HepG2 (cell line): ENCODE results near the gene FRMD4A. TPM values are rescaled to one million over a fixed set of nuclear protein-coding genes. Genes with fewer than 3 reads are reported as not detected.

Source experiments
- ATAC-seq: fragments of 200-7000 bp; cut with Tn5 transposase; 3 replicates; pipeline ENCODE4 v1.9.1; 2020; ENCODE audit warnings: mild to moderate bottlenecking, moderate library complexity
- BruUV-seq: library from RNA; stranded (reverse); fragments of 400-500 nt; replicated peaks from 2 replicates; lab custom pipeline; 2021; lab: Mats Ljungman, UMichigan
- CTCF ChIA-PET: fragments of 300-600 bp; formaldehyde crosslinking; extraction: SDS; loops from one replicate; lab custom pipeline; 2021; ENCODE audit warnings: low total read pairs, inconsistent platforms, low intra/inter-chr PET ratio; lab: Yijun Ruan, JAX
- POLR2A ChIA-PET: fragments of 350-600 bp; sonication (Branson Sonifier 250); formaldehyde crosslinking; loops from one replicate; lab custom pipeline; 2020; ENCODE audit warnings: antibody characterized with exemption, inconsistent platforms; lab: Yijun Ruan, JAX
- DNase-seq: peaks from one replicate; pipeline ENCODE4 v3.0.0-alpha.2; 2015; ENCODE audit warnings: low spot score
- FAIRE-seq: peaks from 3 replicates; lab custom pipeline; 2011; peaks lifted over from hg19 to GRCh38; lab: Jason Lieb, UNC
- H2AFZ ChIP-seq: one replicate; pipeline ENCODE4 v1.6.1; 2011; ENCODE audit warnings: low read length, inconsistent platforms
- H3K27ac ChIP-seq: fragments of 300-600 bp; 3 replicates; pipeline ENCODE4 v1.8.0; 2011; ENCODE audit warnings: mixed run types, mild to moderate bottlenecking, mixed read lengths, low read length, inconsistent platforms; ENCODE audit not compliant: insufficient read depth; ENCODE audit errors: extremely low read length
- H3K27me3 ChIP-seq, 2 experiments: fragments of 200-600 bp in 1 of 2; 2 replicates in 1 of 2; 3 replicates in 1 of 2; pipeline versions ENCODE4 v1.6.0 to v1.8.0; 2011; ENCODE audit warnings: low read length in 2 of 2, mild to moderate bottlenecking in 2 of 2, moderate library complexity in 2 of 2, inconsistent platforms in 1 of 2; ENCODE audit not compliant: insufficient read depth in 2 of 2, control insufficient read depth in 1 of 2
- H3K36me3 ChIP-seq, 2 experiments: fragments of 200-600 bp in 1 of 2; replicated peaks in 1 of 2; 2 replicates in 1 of 2; 3 replicates in 1 of 2; pipeline versions ENCODE4 v1.5.1 to v1.8.0; 2011; ENCODE audit warnings: low read length in 2 of 2, inconsistent platforms in 1 of 2; ENCODE audit not compliant: insufficient read depth in 2 of 2, control insufficient read depth in 1 of 2
- H3K4me1 ChIP-seq: 2 replicates; pipeline ENCODE4 v1.5.1; 2012; ENCODE audit warnings: low read length, inconsistent platforms; ENCODE audit not compliant: insufficient read depth
- H3K4me2 ChIP-seq: 2 replicates; pipeline ENCODE4 v1.6.0; 2011; ENCODE audit warnings: low read depth, low read length, inconsistent platforms
- H3K4me3 ChIP-seq, 3 experiments: fragments of 200-600 bp in 1 of 3; sonication (generic), shearing (Covaris generic) in 1 of 3; replicated peaks in 1 of 3; 2 replicates each; pipeline ENCODE4 v1.5.1; 2011 to 2016; ENCODE audit warnings: low read length in 3 of 3, inconsistent platforms in 2 of 3, low read depth in 2 of 3, mild to moderate bottlenecking in 2 of 3, control low read depth in 1 of 3, mixed read lengths in 1 of 3; ENCODE audit not compliant: insufficient read depth in 1 of 3
- H3K79me2 ChIP-seq: one replicate; pipeline ENCODE4 v1.6.1; 2011; ENCODE audit warnings: low read length, inconsistent platforms; ENCODE audit not compliant: insufficient read depth
- H3K9ac ChIP-seq: 2 replicates; pipeline ENCODE4 v1.6.0; 2011; ENCODE audit warnings: mild to moderate bottlenecking, low read depth, low read length, inconsistent platforms; ENCODE audit not compliant: insufficient read depth
- H3K9me3 ChIP-seq: 2 replicates; pipeline ENCODE4 v1.5.1; 2012; ENCODE audit warnings: mild to moderate bottlenecking, low read length
- H4K20me1 ChIP-seq: 2 replicates; pipeline ENCODE4 v1.6.0; 2011; ENCODE audit warnings: inconsistent platforms, mild to moderate bottlenecking, low read length, moderate library complexity; ENCODE audit not compliant: insufficient read depth
- ATM ChIP-seq: fragments of 450-650 bp; IDR thresholded peaks from 2 replicates; pipeline ENCODE4 v1.7.1; 2017; ENCODE audit warnings: mild to moderate bottlenecking, borderline replicate concordance
- BORCS8-MEF2B ChIP-seq: sonication (generic); formaldehyde crosslinking; IDR thresholded peaks from 2 replicates; pipeline ENCODE4 v1.8.0; 2022; ENCODE audit warnings: mild to moderate bottlenecking, missing genetic modification reagents
- GLI4 ChIP-seq: sonication (generic); formaldehyde crosslinking; IDR thresholded peaks from 2 replicates; pipeline ENCODE4 v1.5.1; 2020; ENCODE audit warnings: missing genetic modification reagents, mild to moderate bottlenecking, moderate library complexity, borderline replicate concordance
- SIN3A ChIP-seq: IDR thresholded peaks from 2 replicates; pipeline ENCODE4 v1.6.1; 2011; ENCODE audit warnings: low read depth, mild to moderate bottlenecking, control low read depth, low read length, borderline replicate concordance
- TEAD3 ChIP-seq: optimal IDR thresholded peaks from 2 replicates; pipeline ENCODE3; 2016; ENCODE audit warnings: borderline replicate concordance
- XBP1 ChIP-seq: sonication (generic); formaldehyde crosslinking; IDR thresholded peaks from 2 replicates; pipeline ENCODE4 v1.5.0; 2020; ENCODE audit warnings: missing genetic modification reagents
- XRCC5 ChIP-seq: fragments of 200-400 bp; formaldehyde crosslinking; optimal IDR thresholded peaks from 2 replicates; pipeline ENCODE3; 2017; ENCODE audit warnings: mild to moderate bottlenecking, low read length
- ZKSCAN1 ChIP-seq: fragments of 150-350 bp; IDR thresholded peaks from 2 replicates; pipeline ENCODE4 v1.6.1; 2014; ENCODE audit warnings: low read length
- ZMYM4 ChIP-seq: sonication (generic); formaldehyde crosslinking; IDR thresholded peaks from 2 replicates; pipeline ENCODE4 v1.8.1; 2023; ENCODE audit warnings: mild to moderate bottlenecking, missing genetic modification reagents
- ZNF143 ChIP-seq: sonication (generic); formaldehyde crosslinking; IDR thresholded peaks from 2 replicates; pipeline ENCODE4 v1.4.0; 2020; ENCODE audit warnings: missing genetic modification reagents
- ZNF788 ChIP-seq: sonication (generic); formaldehyde crosslinking; IDR thresholded peaks from 2 replicates; pipeline ENCODE4 v1.5.0; 2020; ENCODE audit warnings: mild to moderate bottlenecking, missing genetic modification reagents, borderline replicate concordance
- WGBS: methylation state at CpG from one replicate; pipeline ENCODE4 v1.1.6; 2017; ENCODE audit warnings: low lambda C conversion rate; 5-methylcytosine and 5-hydroxymethylcytosine counted together
- in situ Hi-C: cut with HindIII; loops from 2 replicates; pipeline ENCODE4 v1.10.0; 2017; ENCODE audit warnings: low pct_unique_long_range_greater_than_20kb; ENCODE audit not compliant: extremely low pct_ligation_motif_present
- intact Hi-C: fragments of 100-400 bp; cut with micrococcal nuclease; formaldehyde crosslinking; loops from one replicate; pipeline ENCODE4 v1.10.0; 2022; ENCODE audit not compliant: unreplicated experiment
- polyA plus RNA-seq, 8 experiments: library from polyadenylated mRNA; depleted of rRNA in 3 of 8; stranded (reverse) in 7 of 8; unstranded in 1 of 8; fragments of >200 nt; fragmentation: Illumina TruSeq in 4 of 8; extraction: Trizol in 4 of 8; gene quantifications; 2 replicates each; pipeline versions ENCODE4 v1.2.1 to v1.2.3, GENCODE V29; 2011 to 2016; ENCODE audit warnings: low read depth in 4 of 8, missing spikeins in 1 of 8, mixed read lengths in 1 of 8; ENCODE audit not compliant: insufficient read depth in 1 of 8
- total RNA-seq, 5 experiments: library from RNA; depleted of rRNA; stranded (reverse); fragments of >200 nt; fragmentation: Illumina TruSeq; extraction: Trizol; gene quantifications; 2 replicates each; pipeline ENCODE4 v1.2.3, GENCODE V29; 2016; ENCODE audit warnings: low read depth in 1 of 5
- TF ChIP-seq, protein P1 (sequence below): IDR thresholded peaks from 2 replicates; pipeline ENCODE4 v1.6.1; 2016; ENCODE audit warnings: control low read depth
- TF ChIP-seq, protein P2 (sequence below): sonication (generic); formaldehyde crosslinking; conservative IDR thresholded peaks from 2 replicates; pipeline ENCODE4 v1.5.0; 2020; ENCODE audit warnings: missing genetic modification reagents
- TF ChIP-seq, protein P3 (sequence below): sonication (generic); formaldehyde crosslinking; IDR thresholded peaks from 2 replicates; pipeline ENCODE4 v1.9.0; 2021; ENCODE audit warnings: missing genetic modification reagents, borderline replicate concordance
- TF ChIP-seq, protein P4 (sequence below): sonication (generic); formaldehyde crosslinking; IDR thresholded peaks from 2 replicates; pipeline ENCODE4 v1.9.0; 2022; ENCODE audit warnings: low read depth, missing genetic modification reagents
- TF ChIP-seq, protein P5 (sequence below), 2 experiments: fragments of 450-650 bp in 1 of 2; sonication (generic) in 1 of 2; formaldehyde crosslinking; IDR thresholded peaks; 2 replicates each; pipeline versions ENCODE4 v1.5.0 to v1.8.0; 2020 to 2022; ENCODE audit warnings: mild to moderate bottlenecking in 1 of 2, missing genetic modification reagents in 1 of 2

FRMD4A gene
- total and polyA plus RNA-seq, 2 of the 13 experiments (the other 11 are each of a cell fraction or from before 2014, with no cell fraction given): 0.09 to 0.26 TPM

DNA sequence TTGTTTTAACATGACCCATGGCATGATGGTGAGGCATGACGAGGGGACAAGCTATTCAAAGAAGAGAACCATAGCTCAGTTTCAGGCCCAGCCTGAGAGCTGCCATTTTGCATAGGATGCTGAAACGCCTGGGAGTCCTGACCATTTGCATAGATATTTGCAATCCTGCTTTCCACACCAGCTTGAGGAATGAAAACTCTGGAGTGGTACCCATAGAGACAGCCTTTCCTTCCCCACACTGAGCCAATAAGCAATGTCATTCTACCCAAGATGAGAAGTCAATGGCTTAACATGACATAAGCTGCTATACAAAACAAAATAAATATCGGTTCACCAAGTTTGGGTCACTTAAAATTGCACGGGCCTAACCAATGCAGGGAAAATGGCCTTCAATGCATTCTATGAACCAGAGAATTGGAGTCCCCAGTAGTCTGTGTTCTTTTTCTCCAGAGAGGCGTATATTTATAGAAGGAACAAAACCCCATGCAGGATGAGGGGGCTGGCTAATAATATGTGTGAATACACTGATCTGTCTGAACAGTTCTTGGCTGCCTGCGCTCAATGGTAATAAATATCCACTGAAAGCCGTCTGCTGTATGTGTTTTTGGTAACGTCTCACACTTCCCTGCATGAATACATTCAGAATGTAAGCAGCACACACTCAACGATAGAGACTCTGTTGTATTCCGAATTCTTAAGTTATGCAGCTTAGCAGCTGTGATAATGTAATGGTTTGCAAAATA lies 329.3 kb downstream of the FRMD4A start (continued):
- TF ChIP-seq ZNF143 (no peak), ZNF788 (CRISPR knock-in tag) (no peak), XRCC5 (no peak), ATM (no peak), ZMYM4 (CRISPR knock-in tag) (no peak)
- TF ChIP-seq, protein P1, sequence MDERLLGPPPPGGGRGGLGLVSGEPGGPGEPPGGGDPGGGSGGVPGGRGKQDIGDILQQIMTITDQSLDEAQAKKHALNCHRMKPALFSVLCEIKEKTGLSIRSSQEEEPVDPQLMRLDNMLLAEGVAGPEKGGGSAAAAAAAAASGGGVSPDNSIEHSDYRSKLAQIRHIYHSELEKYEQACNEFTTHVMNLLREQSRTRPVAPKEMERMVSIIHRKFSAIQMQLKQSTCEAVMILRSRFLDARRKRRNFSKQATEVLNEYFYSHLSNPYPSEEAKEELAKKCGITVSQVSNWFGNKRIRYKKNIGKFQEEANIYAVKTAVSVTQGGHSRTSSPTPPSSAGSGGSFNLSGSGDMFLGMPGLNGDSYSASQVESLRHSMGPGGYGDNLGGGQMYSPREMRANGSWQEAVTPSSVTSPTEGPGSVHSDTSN (CRISPR knock-in tag): no peak

DNA sequence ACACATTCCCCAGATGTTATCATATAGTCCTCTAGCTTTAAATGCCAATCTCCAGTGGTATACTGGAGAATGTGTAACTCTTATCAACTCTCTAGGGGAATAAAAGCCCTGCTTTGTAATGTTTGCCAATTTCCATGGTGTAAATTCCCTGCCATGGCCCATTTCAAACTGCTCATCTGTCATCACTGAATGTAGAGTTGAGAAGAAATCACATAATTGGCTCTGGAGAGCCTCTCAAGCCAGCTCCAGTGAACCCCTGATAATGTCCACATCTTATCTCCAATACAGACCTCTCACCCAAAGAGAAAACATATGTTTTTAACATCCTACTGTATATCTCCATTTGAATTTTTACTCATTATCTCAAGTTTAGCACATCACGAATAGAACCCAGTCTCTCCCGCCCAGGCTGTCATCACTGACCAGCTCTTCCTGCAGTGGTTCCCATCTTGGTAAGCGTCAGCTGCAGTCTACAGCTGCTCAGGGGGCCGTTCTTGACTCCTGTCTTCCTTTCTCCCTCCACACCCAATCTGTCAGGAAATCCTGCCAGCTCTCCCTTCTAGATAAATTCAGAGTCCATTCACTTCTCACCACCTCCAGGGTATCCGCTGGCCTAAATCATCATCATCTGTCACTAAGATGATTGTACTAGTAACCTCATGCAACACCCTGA lies 332.4 kb downstream of the FRMD4A start:
- 3% methylated on average over 5 of the region's 5 CpGs for WGBS
- H3K4me3 ChIP-seq: no peak overlapping the region
- POLR2A ChIA-PET: no interaction called here
- H3K36me3 ChIP-seq: no peaks in the 10 kb centered on the region
- DNase-seq (no peak), ATAC-seq (no peak), FAIRE-seq (no peak)
- no peaks in the 10 kb centered on the region for H4K20me1 ChIP-seq
- no peak overlapping the region for H3K27ac ChIP-seq
- H3K4me1 ChIP-seq: no peaks in the 10 kb centered on the region
- H3K9me3 ChIP-seq: no peaks in the 10 kb centered on the region
- H3K27me3 ChIP-seq: peaks cover 4 to 12% of the 10 kb centered on the region in 2 experiments; a peak in 3 of 5 replicates
- no peak overlapping the region for H3K4me2 ChIP-seq
- CTCF ChIA-PET: no interaction called here
- intact Hi-C loops: no loop called here
- H3K9ac ChIP-seq: no peak overlapping the region
- in situ Hi-C loops: no loop called here
- H3K79me2 ChIP-seq: no peaks in the 10 kb centered on the region
- H2AFZ ChIP-seq: no peak overlapping the region
- no TSS peak for BruUV-seq
- TF ChIP-seq, protein P2, sequence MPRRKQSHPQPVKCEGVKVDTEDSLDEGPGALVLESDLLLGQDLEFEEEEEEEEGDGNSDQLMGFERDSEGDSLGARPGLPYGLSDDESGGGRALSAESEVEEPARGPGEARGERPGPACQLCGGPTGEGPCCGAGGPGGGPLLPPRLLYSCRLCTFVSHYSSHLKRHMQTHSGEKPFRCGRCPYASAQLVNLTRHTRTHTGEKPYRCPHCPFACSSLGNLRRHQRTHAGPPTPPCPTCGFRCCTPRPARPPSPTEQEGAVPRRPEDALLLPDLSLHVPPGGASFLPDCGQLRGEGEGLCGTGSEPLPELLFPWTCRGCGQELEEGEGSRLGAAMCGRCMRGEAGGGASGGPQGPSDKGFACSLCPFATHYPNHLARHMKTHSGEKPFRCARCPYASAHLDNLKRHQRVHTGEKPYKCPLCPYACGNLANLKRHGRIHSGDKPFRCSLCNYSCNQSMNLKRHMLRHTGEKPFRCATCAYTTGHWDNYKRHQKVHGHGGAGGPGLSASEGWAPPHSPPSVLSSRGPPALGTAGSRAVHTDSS: no peak
- TF ChIP-seq, protein P3, sequence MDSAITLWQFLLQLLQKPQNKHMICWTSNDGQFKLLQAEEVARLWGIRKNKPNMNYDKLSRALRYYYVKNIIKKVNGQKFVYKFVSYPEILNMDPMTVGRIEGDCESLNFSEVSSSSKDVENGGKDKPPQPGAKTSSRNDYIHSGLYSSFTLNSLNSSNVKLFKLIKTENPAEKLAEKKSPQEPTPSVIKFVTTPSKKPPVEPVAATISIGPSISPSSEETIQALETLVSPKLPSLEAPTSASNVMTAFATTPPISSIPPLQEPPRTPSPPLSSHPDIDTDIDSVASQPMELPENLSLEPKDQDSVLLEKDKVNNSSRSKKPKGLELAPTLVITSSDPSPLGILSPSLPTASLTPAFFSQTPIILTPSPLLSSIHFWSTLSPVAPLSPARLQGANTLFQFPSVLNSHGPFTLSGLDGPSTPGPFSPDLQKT (CRISPR knock-in tag): no peak
- TF ChIP-seq GLI4 (CRISPR knock-in tag) (no peak), XBP1 (CRISPR knock-in tag) (no peak), ZKSCAN1 (no peak), BORCS8-MEF2B (CRISPR knock-in tag) (no peak), SIN3A (no peak), TEAD3 (CRISPR knock-in tag) (no peak)
- TF ChIP-seq, protein P4, sequence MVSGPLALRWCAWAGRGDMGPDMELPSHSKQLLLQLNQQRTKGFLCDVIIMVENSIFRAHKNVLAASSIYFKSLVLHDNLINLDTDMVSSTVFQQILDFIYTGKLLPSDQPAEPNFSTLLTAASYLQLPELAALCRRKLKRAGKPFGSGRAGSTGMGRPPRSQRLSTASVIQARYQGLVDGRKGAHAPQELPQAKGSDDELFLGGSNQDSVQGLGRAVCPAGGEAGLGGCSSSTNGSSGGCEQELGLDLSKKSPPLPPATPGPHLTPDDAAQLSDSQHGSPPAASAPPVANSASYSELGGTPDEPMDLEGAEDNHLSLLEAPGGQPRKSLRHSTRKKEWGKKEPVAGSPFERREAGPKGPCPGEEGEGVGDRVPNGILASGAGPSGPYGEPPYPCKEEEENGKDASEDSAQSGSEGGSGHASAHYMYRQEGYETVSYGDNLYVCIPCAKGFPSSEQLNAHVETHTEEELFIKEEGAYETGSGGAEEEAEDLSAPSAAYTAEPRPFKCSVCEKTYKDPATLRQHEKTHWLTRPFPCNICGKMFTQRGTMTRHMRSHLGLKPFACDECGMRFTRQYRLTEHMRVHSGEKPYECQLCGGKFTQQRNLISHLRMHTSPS (CRISPR knock-in tag): no peak
- TF ChIP-seq, protein P5, sequence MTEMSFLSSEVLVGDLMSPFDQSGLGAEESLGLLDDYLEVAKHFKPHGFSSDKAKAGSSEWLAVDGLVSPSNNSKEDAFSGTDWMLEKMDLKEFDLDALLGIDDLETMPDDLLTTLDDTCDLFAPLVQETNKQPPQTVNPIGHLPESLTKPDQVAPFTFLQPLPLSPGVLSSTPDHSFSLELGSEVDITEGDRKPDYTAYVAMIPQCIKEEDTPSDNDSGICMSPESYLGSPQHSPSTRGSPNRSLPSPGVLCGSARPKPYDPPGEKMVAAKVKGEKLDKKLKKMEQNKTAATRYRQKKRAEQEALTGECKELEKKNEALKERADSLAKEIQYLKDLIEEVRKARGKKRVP (CRISPR knock-in tag; IDR thresholded peaks at IDR 0.05): no peak
